ENCODE results near the gene ALKBH2. TPM values are rescaled to one million over a fixed set of nuclear protein-coding genes. Genes with fewer than 3 reads are reported as not detected.

ALKBH2 gene
- total RNA-seq, 1 donor from 2014 or later: 47.9 TPM

DNA sequence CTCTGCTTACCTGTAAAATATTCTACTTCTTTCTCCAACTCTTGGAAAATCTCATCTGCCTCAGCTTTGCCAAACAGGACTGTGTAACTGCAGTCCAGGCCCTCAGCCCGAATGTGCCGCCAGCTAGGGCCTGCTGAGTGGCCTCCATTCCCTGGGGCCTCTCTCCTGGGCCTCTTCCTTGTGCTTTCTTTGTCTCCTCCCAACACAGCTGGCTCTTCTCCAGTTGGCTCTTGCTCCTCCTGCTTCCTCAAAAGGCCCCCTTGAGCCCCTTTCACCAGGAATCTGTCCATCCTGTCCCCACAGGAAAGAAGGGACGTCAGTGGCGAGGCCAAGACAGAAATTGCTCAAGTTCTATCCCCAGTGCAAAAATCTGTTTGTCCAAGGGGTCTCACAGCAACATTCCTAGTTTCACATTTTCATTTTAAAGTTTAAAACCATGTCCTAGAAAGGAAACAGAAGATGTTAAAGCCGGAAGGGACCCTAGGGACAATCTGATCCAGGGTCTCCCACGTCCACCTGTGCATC lies 713 bp downstream of the ALKBH2 start:
- TF ChIP-seq, protein P1, sequence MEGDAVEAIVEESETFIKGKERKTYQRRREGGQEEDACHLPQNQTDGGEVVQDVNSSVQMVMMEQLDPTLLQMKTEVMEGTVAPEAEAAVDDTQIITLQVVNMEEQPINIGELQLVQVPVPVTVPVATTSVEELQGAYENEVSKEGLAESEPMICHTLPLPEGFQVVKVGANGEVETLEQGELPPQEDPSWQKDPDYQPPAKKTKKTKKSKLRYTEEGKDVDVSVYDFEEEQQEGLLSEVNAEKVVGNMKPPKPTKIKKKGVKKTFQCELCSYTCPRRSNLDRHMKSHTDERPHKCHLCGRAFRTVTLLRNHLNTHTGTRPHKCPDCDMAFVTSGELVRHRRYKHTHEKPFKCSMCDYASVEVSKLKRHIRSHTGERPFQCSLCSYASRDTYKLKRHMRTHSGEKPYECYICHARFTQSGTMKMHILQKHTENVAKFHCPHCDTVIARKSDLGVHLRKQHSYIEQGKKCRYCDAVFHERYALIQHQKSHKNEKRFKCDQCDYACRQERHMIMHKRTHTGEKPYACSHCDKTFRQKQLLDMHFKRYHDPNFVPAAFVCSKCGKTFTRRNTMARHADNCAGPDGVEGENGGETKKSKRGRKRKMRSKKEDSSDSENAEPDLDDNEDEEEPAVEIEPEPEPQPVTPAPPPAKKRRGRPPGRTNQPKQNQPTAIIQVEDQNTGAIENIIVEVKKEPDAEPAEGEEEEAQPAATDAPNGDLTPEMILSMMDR (IDR thresholded peaks at IDR 0.05; ENCODE audit: insufficient read depth, low read length, severe bottlenecking): no peak
- peaks cover 10% of the 10 kb centered on the region for H3K36me3 ChIP-seq (ENCODE audit: control insufficient read depth, insufficient read depth, low read length)
- no peaks in the 10 kb centered on the region for H3K27me3 ChIP-seq (ENCODE audit: control insufficient read depth, insufficient read depth, low read length)
- DNase-seq (ENCODE audit: low read depth): no peak
- FAIRE-seq: no peak
- peak overlapping the region; percentile 54 for H3K4me3 ChIP-seq (ENCODE audit: low read depth, low read length)

DNA sequence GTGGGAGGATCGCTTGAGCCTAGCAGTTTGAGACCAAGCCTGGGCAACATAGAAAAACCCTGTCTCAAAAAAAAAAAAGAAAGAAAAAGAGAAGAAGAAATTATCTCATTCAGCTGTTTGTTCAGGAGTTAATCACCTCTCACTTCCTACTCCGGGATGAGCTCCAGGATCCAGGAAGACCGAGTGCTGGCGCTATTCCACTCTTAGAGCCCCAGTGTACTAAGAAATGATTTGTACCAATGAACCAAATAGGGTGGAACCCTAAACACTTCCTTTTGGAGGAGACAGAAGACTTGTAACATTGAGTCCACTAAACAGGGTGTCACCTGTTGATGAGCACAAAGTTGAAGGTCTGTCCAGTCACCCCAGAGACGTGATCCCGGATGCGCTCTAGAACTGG lies 3.6 kb downstream of the ALKBH2 start:
- FAIRE-seq: no peak
- peaks cover 15% of the 10 kb centered on the region for H3K36me3 ChIP-seq (ENCODE audit: control insufficient read depth, insufficient read depth, low read length)
- TF ChIP-seq, protein P1 (IDR thresholded peaks at IDR 0.05; ENCODE audit: insufficient read depth, low read length, severe bottlenecking): no peak

DNA sequence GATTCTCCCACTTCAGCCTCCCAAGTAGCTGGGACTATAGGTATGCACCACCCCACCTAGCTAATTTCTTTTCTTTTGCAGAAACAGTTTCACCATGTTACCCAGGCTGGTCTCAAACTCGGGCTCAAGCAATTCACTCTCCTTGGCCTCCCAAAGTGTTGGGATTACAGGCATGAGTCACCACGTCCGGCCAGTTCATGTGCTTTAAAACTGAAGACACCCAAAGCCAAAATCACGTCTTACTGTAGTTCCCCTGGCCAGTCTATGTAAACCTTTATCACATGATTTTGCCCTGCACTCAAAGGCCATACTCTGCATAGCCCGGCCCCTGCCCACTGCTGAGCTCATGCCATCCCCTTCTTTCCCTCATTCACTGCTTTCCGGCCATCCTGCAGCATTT lies 4.5 kb downstream of the ALKBH2 start:
- TF ChIP-seq, protein P1 (IDR thresholded peaks at IDR 0.05; ENCODE audit: insufficient read depth, low read length, severe bottlenecking): no peak
- Histone ChIP-seq H3K36me3 (ENCODE audit: control insufficient read depth, insufficient read depth, low read length) (peaks cover 15% of the 10 kb centered on the region), H3K27me3 (ENCODE audit: control insufficient read depth, insufficient read depth, low read length) (no peaks in the 10 kb centered on the region), H3K4me3 (ENCODE audit: low read depth, low read length) (no peak overlapping the region)
- FAIRE-seq (no peak), DNase-seq (ENCODE audit: low read depth) (no peak)

More for the DNA sequence above, 3.6 kb downstream of the ALKBH2 start:
- Histone ChIP-seq H3K4me3 (ENCODE audit: low read depth, low read length) (no peak overlapping the region), H3K27me3 (ENCODE audit: control insufficient read depth, insufficient read depth, low read length) (no peaks in the 10 kb centered on the region)
- no peak for DNase-seq (ENCODE audit: low read depth)

DNA sequence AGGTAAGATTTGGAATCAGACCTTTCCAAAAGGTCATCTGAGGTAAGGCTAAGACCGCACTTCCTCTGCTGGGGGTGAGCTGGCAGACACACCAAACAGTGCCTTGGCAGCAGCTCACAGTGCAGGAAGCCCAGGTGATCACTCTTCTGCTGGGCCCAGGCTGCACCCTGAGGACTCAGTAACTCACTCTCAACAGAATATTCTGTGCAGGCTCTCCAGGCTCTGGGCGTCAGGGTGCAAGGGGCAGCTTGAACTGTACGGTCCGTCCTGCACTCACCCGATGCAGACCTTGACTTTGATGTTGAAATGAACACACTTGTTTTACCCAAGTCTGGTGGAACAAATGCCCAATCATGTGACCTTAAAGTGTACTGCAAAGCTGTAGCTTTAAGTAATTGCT lies 6.0 kb downstream of the ALKBH2 start:
- Histone ChIP-seq H3K27me3 (ENCODE audit: control insufficient read depth, insufficient read depth, low read length) (no peaks in the 10 kb centered on the region), H3K4me3 (ENCODE audit: low read depth, low read length) (no peak overlapping the region), H3K36me3 (ENCODE audit: control insufficient read depth, insufficient read depth, low read length) (peaks cover 19% of the 10 kb centered on the region)
- FAIRE-seq: no peak
- TF ChIP-seq, protein P1 (IDR thresholded peaks at IDR 0.05; ENCODE audit: insufficient read depth, low read length, severe bottlenecking): no peak
- no peak for DNase-seq (ENCODE audit: low read depth)

DNA sequence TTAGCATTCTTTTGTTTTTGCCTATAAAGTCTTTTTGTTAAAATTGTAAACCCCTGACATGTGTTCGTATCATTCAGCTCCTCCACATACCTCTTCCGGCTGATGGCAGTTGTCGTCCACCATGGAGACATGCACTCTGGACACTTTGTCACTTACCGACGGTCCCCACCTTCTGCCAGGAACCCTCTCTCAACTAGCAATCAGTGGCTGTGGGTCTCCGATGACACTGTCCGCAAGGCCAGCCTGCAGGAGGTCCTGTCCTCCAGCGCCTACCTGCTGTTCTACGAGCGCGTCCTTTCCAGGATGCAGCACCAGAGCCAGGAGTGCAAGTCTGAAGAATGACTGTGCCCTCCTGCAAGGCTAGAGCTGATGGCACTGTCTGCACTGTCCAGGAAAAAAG lies 7.7 kb downstream of the ALKBH2 start:
- DNase-seq (ENCODE audit: low read depth) (no peak), FAIRE-seq (no peak)
- Histone ChIP-seq H3K27me3 (ENCODE audit: control insufficient read depth, insufficient read depth, low read length) (no peaks in the 10 kb centered on the region), H3K4me3 (ENCODE audit: low read depth, low read length) (no peak overlapping the region), H3K36me3 (ENCODE audit: control insufficient read depth, insufficient read depth, low read length) (peaks cover 19% of the 10 kb centered on the region)
- TF ChIP-seq, protein P1 (IDR thresholded peaks at IDR 0.05; ENCODE audit: insufficient read depth, low read length, severe bottlenecking): no peak

DNA sequence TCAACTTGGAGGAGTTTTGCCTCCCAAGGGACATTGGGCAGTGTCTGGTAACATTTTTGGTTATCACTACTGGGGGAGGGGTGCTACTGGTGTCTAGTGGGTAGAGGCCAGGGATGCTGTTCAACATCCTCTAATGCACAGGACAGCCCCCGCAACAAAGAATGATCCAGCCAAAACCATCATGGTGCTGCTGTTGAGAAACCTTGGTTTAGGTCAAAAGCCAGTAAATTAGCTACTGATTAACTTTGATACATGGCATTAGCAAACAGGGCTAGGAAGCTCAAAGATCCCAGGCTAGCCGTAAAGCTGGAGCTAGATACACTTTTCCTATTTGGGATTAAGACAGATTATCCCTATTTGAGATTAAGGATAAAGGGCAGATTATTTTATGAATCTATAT lies 8.8 kb downstream of the ALKBH2 start:
- DNase-seq (ENCODE audit: low read depth): no peak
- peaks cover 16% of the 10 kb centered on the region for H3K36me3 ChIP-seq (ENCODE audit: control insufficient read depth, insufficient read depth, low read length)

More for the DNA sequence above, 8.8 kb downstream of the ALKBH2 start:
- FAIRE-seq: no peak
- Histone ChIP-seq H3K4me3 (ENCODE audit: low read depth, low read length) (no peak overlapping the region), H3K27me3 (ENCODE audit: control insufficient read depth, insufficient read depth, low read length) (no peaks in the 10 kb centered on the region)
- TF ChIP-seq, protein P1 (IDR thresholded peaks at IDR 0.05; ENCODE audit: insufficient read depth, low read length, severe bottlenecking): no peak
